Transverse colon (tissue), 4 donors: ENCODE data around the gene FLT4. TPM values are rescaled to one million over a fixed set of nuclear protein-coding genes. Genes with fewer than 3 reads are reported as not detected.

Experiments
- DNase-seq: peaks from one replicate; pipeline ENCODE4 v3.0.0-alpha.2; 2019
- H3K27ac ChIP-seq, 4 donors: fragments of 200-600 bp; sonication (generic); 2 replicates each; pipeline ENCODE4 v1.5.1; 2016 to 2018; ENCODE audit warnings: inconsistent platforms in 4 of 4
- H3K27me3 ChIP-seq: fragments of 200-600 bp; sonication (generic); 2 replicates; pipeline ENCODE4 v1.5.1; 2017; ENCODE audit warnings: inconsistent platforms
- H3K36me3 ChIP-seq, 4 donors: fragments of 200-600 bp; sonication (generic); 2 replicates each; pipeline ENCODE4 v1.5.1; 2017 to 2019; ENCODE audit warnings: inconsistent platforms in 4 of 4
- H3K4me1 ChIP-seq, 4 donors: fragments of 200-600 bp; sonication (generic); 2 replicates each; pipeline ENCODE4 v1.5.1; 2017 to 2020; ENCODE audit warnings: inconsistent platforms in 4 of 4
- H3K4me3 ChIP-seq, 4 donors: fragments of 200-600 bp; sonication (generic); 1 replicate in 1 of 4; 2 replicates in 3 of 4; pipeline versions ENCODE4 v1.5.1 to v1.6.1; 2017 to 2019; ENCODE audit warnings: inconsistent platforms in 4 of 4
- H3K9me3 ChIP-seq, 2 donors: fragments of 200-600 bp; sonication (generic); 2 replicates each; pipeline ENCODE4 v1.5.1; 2017 to 2019; ENCODE audit warnings: inconsistent platforms in 2 of 2
- CTCF ChIP-seq, 5 experiments: fragments of 200-600 bp in 3 of 5; fragments of 450-650 bp in 2 of 5; sonication (generic) in 3 of 5; IDR thresholded peaks; 1 replicate in 2 of 5; 2 replicates in 3 of 5; pipeline ENCODE4 v1.5.1; 2016 to 2017; ENCODE audit warnings: antibody characterized with exemption in 5 of 5, inconsistent platforms in 3 of 5, mild to moderate bottlenecking in 2 of 5, moderate library complexity in 1 of 5
- EP300 ChIP-seq: sonication (generic); formaldehyde crosslinking; IDR thresholded peaks from one replicate; pipeline ENCODE4 v1.6.1; 2017; ENCODE audit warnings: antibody characterized with exemption, low read depth
- POLR2A ChIP-seq: fragments of 450-650 bp; IDR thresholded peaks from one replicate; pipeline ENCODE4 v1.6.1; 2016; ENCODE audit warnings: antibody characterized with exemption, mild to moderate bottlenecking, moderate library complexity
- POLR2AphosphoS5 ChIP-seq, 3 donors: sonication (generic); formaldehyde crosslinking; IDR thresholded peaks; one replicate each; pipeline ENCODE4 v1.6.1; 2016; ENCODE audit warnings: antibody characterized with exemption in 3 of 3
- WGBS, 2 donors: methylation state at CpG; one replicate each; pipeline ENCODE4 v1.1.5; 2018; ENCODE audit warnings: low coverage in 1 of 2; 5-methylcytosine and 5-hydroxymethylcytosine counted together
- in situ Hi-C, 4 donors: fragments of 200-750 bp; cut with MboI; loops; one replicate each; pipeline versions ENCODE4 v1.15.0 to v1.15.1; 2017; ENCODE audit warnings: low sequenced_read_pairs in 3 of 4, low pct_ligation_motif_present in 1 of 4, low pct_unique_long_range_greater_than_20kb in 1 of 4
- intact Hi-C: fragments of 100-400 bp; cut with DNase I; formaldehyde crosslinking; loops from one replicate; pipeline ENCODE4 v1.15.1; 2023; ENCODE audit warnings: low total_unique reads
- total RNA-seq, 4 donors: library from RNA; depleted of rRNA; stranded (reverse); fragments of >200 nt; gene quantifications; one replicate each; pipeline ENCODE4 v1.1.0, GENCODE V29; 2016

Gene FLT4
- total RNA-seq, 4 donors from 2014 or later, result 1.8 to 16.1 (median 4.0) TPM

GRCh38 chr5:180555168-180555921 lies 94.1 kb downstream of the FLT4 start:
- H3K36me3 ChIP-seq, result peaks cover 0 to 36% (median 9%) of the 10 kb centered on the region in 4 donors
- H3K9me3 ChIP-seq, result no peaks in the 10 kb centered on the region
- WGBS, 2 donors, result 81% methylated on average over 7 of the region's 7 CpGs
- H3K27me3 ChIP-seq, result no peaks in the 10 kb centered on the region
- intact Hi-C loops (no loop called here), in situ Hi-C loops (no loop called here)
- H3K27ac ChIP-seq, result no peak overlapping the region
- H3K4me1 ChIP-seq, result no peaks in the 10 kb centered on the region
- DNase-seq, result no peak
- TF ChIP-seq POLR2A (no peak), EP300 (no peak), POLR2AphosphoS5 (IDR thresholded peaks at IDR 0.05) (no peak)
- no peak overlapping the region for H3K4me3 ChIP-seq

GRCh38 chr5:180553530-180553929 lies 95.9 kb downstream of the FLT4 start:
- TF ChIP-seq POLR2AphosphoS5 (IDR thresholded peaks at IDR 0.05) (no peak), CTCF (IDR thresholded peaks at IDR 0.05) (no peak), POLR2A (no peak), EP300 (no peak)
- DNase-seq, result no peak
- peaks cover 0 to 4% (median 0%) of the 10 kb centered on the region in 4 donors for H3K4me1 ChIP-seq
- no peaks in the 10 kb centered on the region for H3K9me3 ChIP-seq
- 94 to 100% methylated on average over 3 of the region's 3 CpGs for WGBS, 2 donors
- in situ Hi-C loops (no loop called here), intact Hi-C loops (no loop called here)
- H3K27me3 ChIP-seq, result no peaks in the 10 kb centered on the region
- H3K4me3 ChIP-seq, result no peak overlapping the region
- no peak overlapping the region for H3K27ac ChIP-seq
- H3K36me3 ChIP-seq, result peaks cover 0 to 34% (median 9%) of the 10 kb centered on the region in 4 donors

Other genes with a start within 250 kb of the FLT4 start
- gene CNOT6, start 155.2 kb downstream of the FLT4 start, total RNA-seq, result 10 to 100 TPM; 14.6 to 20.0 (median 19.3) TPM
- not detected for gene SCGB3A1, start 58.1 kb downstream of the FLT4 start, total RNA-seq
- gene OR2Y1, start 90.5 kb upstream of the FLT4 start, total RNA-seq, result not detected
- 100 to 1,000 TPM in 3 of 4 donors, 10 to 100 TPM in 1; 98.5 to 131 (median 114) TPM for gene MGAT1, start 153.2 kb upstream of the FLT4 start, total RNA-seq
- 10 to 100 TPM in 3 of 4 donors, 1 to 10 TPM in 1; 4.1 to 35.7 (median 26.9) TPM for gene ZFP62, start 211.7 kb upstream of the FLT4 start, total RNA-seq
- gene BTNL8, start 249.6 kb upstream of the FLT4 start, total RNA-seq, result 100 to 1,000 TPM in 1 of 4 donors, 10 to 100 TPM in 3; 19.7 to 156 (median 59.0) TPM